ENCODE measurements around the gene ICA1. TPM values are rescaled to one million over a fixed set of nuclear protein-coding genes. Genes with fewer than 3 reads are reported as not detected.

ICA1 gene
- polyA plus RNA-seq, 1 donor (not counting 4 experiments of a cell fraction or from before 2014, with no cell fraction given), result 1.9 TPM

DNA sequence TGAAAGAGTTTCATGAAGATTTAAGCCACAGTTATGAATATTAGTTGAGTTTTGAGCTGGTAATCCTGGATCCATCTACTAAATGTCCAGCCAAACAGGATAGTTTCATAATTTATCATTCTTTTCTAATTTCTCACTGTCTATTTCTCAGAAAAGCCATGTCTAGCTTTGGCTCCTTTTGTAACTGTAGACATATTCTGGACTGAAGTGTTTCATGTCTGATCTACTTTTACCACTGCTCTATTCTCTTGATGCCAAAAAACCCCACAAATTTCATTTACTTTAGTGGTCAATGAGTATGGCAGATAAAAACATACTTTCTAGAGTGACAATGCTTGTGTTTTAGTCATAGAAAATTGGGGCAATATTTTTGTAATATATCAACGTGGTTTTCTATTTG is 61.2 kb downstream of the ICA1 start:
- FAIRE-seq (no peak), DNase-seq (ENCODE audit: low read depth, low spot score) (no peak)
- no peaks in the 10 kb centered on the region for H3K9me1 ChIP-seq (ENCODE audit: control insufficient read depth, extremely low read depth, insufficient read depth, low read length)
- no peaks in the 10 kb centered on the region for H3K27me3 ChIP-seq (ENCODE audit: control insufficient read depth, extremely low read depth, insufficient read depth, low read length)
- H3K4me1 ChIP-seq (ENCODE audit: control insufficient read depth, extremely low read depth, insufficient read depth, low read length), result peaks cover 9% of the 10 kb centered on the region
- no peak overlapping the region for H3K4me3 ChIP-seq (ENCODE audit: control insufficient read depth in 2 of 3, extremely low read depth in 1 of 3, insufficient read depth in 2 of 3, low read depth in 1 of 3, low read length in 3 of 3)
- H2AFZ ChIP-seq (ENCODE audit: control insufficient read depth, low read length), result no peak overlapping the region
- H3K79me2 ChIP-seq (ENCODE audit: control insufficient read depth, insufficient read depth, low read length), result no peaks in the 10 kb centered on the region
- H3K36me3 ChIP-seq (ENCODE audit: control insufficient read depth in 2 of 2, extremely low read depth in 1 of 2, insufficient read depth in 2 of 2, low read length in 2 of 2), result no peaks in the 10 kb centered on the region
- dilution Hi-C loops (cut with MboI; ENCODE audit: extremely low pct_ligation_motif_present, low sequenced_read_pairs), result no loop called here
- H3K4me2 ChIP-seq (ENCODE audit: control insufficient read depth, extremely low read depth, insufficient read depth, low read depth, low read length), result no peak overlapping the region
- H3K27ac ChIP-seq (ENCODE audit: control insufficient read depth, insufficient read depth, low read length), result no peak overlapping the region
- no peak overlapping the region for H3K9ac ChIP-seq (ENCODE audit: control insufficient read depth, extremely low read depth, insufficient read depth, low read length)
- TF ChIP-seq, protein P1, sequence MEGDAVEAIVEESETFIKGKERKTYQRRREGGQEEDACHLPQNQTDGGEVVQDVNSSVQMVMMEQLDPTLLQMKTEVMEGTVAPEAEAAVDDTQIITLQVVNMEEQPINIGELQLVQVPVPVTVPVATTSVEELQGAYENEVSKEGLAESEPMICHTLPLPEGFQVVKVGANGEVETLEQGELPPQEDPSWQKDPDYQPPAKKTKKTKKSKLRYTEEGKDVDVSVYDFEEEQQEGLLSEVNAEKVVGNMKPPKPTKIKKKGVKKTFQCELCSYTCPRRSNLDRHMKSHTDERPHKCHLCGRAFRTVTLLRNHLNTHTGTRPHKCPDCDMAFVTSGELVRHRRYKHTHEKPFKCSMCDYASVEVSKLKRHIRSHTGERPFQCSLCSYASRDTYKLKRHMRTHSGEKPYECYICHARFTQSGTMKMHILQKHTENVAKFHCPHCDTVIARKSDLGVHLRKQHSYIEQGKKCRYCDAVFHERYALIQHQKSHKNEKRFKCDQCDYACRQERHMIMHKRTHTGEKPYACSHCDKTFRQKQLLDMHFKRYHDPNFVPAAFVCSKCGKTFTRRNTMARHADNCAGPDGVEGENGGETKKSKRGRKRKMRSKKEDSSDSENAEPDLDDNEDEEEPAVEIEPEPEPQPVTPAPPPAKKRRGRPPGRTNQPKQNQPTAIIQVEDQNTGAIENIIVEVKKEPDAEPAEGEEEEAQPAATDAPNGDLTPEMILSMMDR (optimal IDR thresholded peaks at IDR 0.05 in 1 of 3, IDR thresholded peaks at IDR 0.05 in 1 of 3, conservative IDR thresholded peaks at IDR 0.05 in 1 of 3; ENCODE audit: extremely low read depth in 1 of 3, insufficient read depth in 2 of 3, low read length in 3 of 3), result no peak
- no peak for TF ChIP-seq EZH2 (IDR thresholded peaks at IDR 0.05; ENCODE audit: low read length)
- H4K20me1 ChIP-seq (ENCODE audit: control insufficient read depth, extremely low read depth, insufficient read depth, low read length), result no peaks in the 10 kb centered on the region
- H3K9me3 ChIP-seq (ENCODE audit: control insufficient read depth, low read depth, low read length), result no peaks in the 10 kb centered on the region

- Histone ChIP-seq H3K4me3 (ENCODE audit: control insufficient read depth in 2 of 3, extremely low read depth in 1 of 3, insufficient read depth in 2 of 3, low read depth in 1 of 3, low read length in 3 of 3) (no peak overlapping the region), H3K36me3 (ENCODE audit: control insufficient read depth in 2 of 2, extremely low read depth in 1 of 2, insufficient read depth in 2 of 2, low read length in 2 of 2) (no peaks in the 10 kb centered on the region), H2AFZ (ENCODE audit: control insufficient read depth, low read length) (no peak overlapping the region), H3K9ac (ENCODE audit: control insufficient read depth, extremely low read depth, insufficient read depth, low read length) (no peak overlapping the region), H3K79me2 (ENCODE audit: control insufficient read depth, insufficient read depth, low read length) (no peaks in the 10 kb centered on the region), H3K4me1 (ENCODE audit: control insufficient read depth, extremely low read depth, insufficient read depth, low read length) (peaks cover 9% of the 10 kb centered on the region), H3K9me3 (ENCODE audit: control insufficient read depth, low read depth, low read length) (no peaks in the 10 kb centered on the region), H3K27ac (ENCODE audit: control insufficient read depth, insufficient read depth, low read length) (no peak overlapping the region), H3K9me1 (ENCODE audit: control insufficient read depth, extremely low read depth, insufficient read depth, low read length) (no peaks in the 10 kb centered on the region), H3K27me3 (ENCODE audit: control insufficient read depth, extremely low read depth, insufficient read depth, low read length) (no peaks in the 10 kb centered on the region), H4K20me1 (ENCODE audit: control insufficient read depth, extremely low read depth, insufficient read depth, low read length) (no peaks in the 10 kb centered on the region), H3K4me2 (ENCODE audit: control insufficient read depth, extremely low read depth, insufficient read depth, low read depth, low read length) (no peak overlapping the region)
- FAIRE-seq (no peak), DNase-seq (ENCODE audit: low read depth, low spot score) (no peak)
- dilution Hi-C loops (cut with MboI; ENCODE audit: extremely low pct_ligation_motif_present, low sequenced_read_pairs), result no loop called here
- TF ChIP-seq, protein P1 (optimal IDR thresholded peaks at IDR 0.05 in 1 of 3, IDR thresholded peaks at IDR 0.05 in 1 of 3, conservative IDR thresholded peaks at IDR 0.05 in 1 of 3; ENCODE audit: extremely low read depth in 1 of 3, insufficient read depth in 2 of 3, low read length in 3 of 3), result no peak
- no peak for TF ChIP-seq EZH2 (IDR thresholded peaks at IDR 0.05; ENCODE audit: low read length)
Measured at GRCh38 chr7:8200316-8200715, 61.7 kb downstream of the ICA1 start.

Data from keratinocyte (primary cell).